Ovary (tissue), 9 donors: ENCODE results near the gene GPR150. TPM values are rescaled to one million over a fixed set of nuclear protein-coding genes. Genes with fewer than 3 reads are reported as not detected.

Experiments
- DNase-seq, 5 donors: peaks; one replicate each; pipeline ENCODE4 v3.0.0-alpha.2; 2019 to 2020
- H3K27ac ChIP-seq, 2 donors: fragments of 200-600 bp; one replicate each; pipeline versions ENCODE4 v1.5.1 to v1.8.0; 2019 to 2022
- H3K27me3 ChIP-seq: fragments of 200-600 bp; one replicate; pipeline ENCODE4 v1.8.0; 2022
- H3K36me3 ChIP-seq: fragments of 200-600 bp; sonication (generic); one replicate; pipeline ENCODE4 v1.5.1; 2019
- H3K4me1 ChIP-seq: one replicate; pipeline ENCODE4 v1.8.1; 2013; ENCODE audit warnings: mild to moderate bottlenecking, moderate library complexity; ENCODE audit not compliant: insufficient read depth
- H3K4me3 ChIP-seq: fragments of 200-600 bp; sonication (generic); one replicate; pipeline ENCODE4 v1.5.1; 2017
- H3K9me3 ChIP-seq, 2 donors: fragments of 200-600 bp in 1 of 2; sonication (generic) in 1 of 2; one replicate each; pipeline versions ENCODE4 v1.5.1 to v1.8.1; 2013 to 2019; ENCODE audit warnings: mild to moderate bottlenecking in 1 of 2, moderate library complexity in 1 of 2
- CTCF ChIP-seq, 3 donors: fragments of 450-650 bp in 2 of 3; fragments of 200-600 bp in 1 of 3; IDR thresholded peaks; one replicate each; pipeline versions ENCODE4 v1.5.1 to v1.8.0; 2016 to 2022; ENCODE audit warnings: antibody characterized with exemption in 3 of 3, mild to moderate bottlenecking in 1 of 3
- EP300 ChIP-seq: sonication (generic); formaldehyde crosslinking; IDR thresholded peaks from one replicate; pipeline ENCODE4 v1.6.1; 2017; ENCODE audit warnings: antibody characterized with exemption
- POLR2A ChIP-seq: fragments of 450-650 bp; IDR thresholded peaks from one replicate; pipeline ENCODE4 v1.6.1; 2017; ENCODE audit warnings: antibody characterized with exemption, mild to moderate bottlenecking, moderate library complexity
- WGBS, 3 donors: extraction: QIAGEN DNeasy Blood & Tissue Kit in 1 of 3; methylation state at CpG; one replicate each; pipeline versions ENCODE4 v1.1.5 to v1.1.7; 2013 to 2017; 5-methylcytosine and 5-hydroxymethylcytosine counted together
- intact Hi-C, 4 donors: fragments of 100-400 bp; cut with DNase I; formaldehyde crosslinking; loops; one replicate each; pipeline versions ENCODE4 v1.11.0 to v1.15.1; 2022 to 2023
- polyA plus RNA-seq, 2 donors: library from polyadenylated mRNA; stranded (reverse); fragments of 200-250 nt in 1 of 2; fragments of 350-450 nt in 1 of 2; fragmentation: Illumina TruSeq in 1 of 2; extraction: RNeasy Lipid Tissue Mini Kit (QIAGEN cat#74804) in 1 of 2; gene quantifications; one replicate each; pipeline ENCODE4 v1.2.3, GENCODE V29; 2013 to 2014
- total RNA-seq, 7 donors: library from RNA; depleted of rRNA in 2 of 7; stranded (reverse); fragments of >200 nt in 2 of 7; fragmentation: NEBNext Ultra II Directional in 3 of 7; extraction: Animal tissue kit (Norgen Biotek cat#: 25700) in 3 of 7; gene quantifications; one replicate each; pipeline versions ENCODE4 v1.1.0 to v1.2.4, GENCODE V29; 2016 to 2023
- donor health status: DM: no; HTN: no; CAD: no; lungs with moderate emphysema.
- donor health status: DM: no; HTN: no; CAD: no.
- donor health status: Bipolar disorder and iron deficiency.
- donor health status: DM: yes; HTN: yes; CAD: no.
- donor health status: DM: no; HTN: no; CAD: no.
- donor health status: DM: yes; HTN: yes; CAD: no.

The GPR150 gene
- total and polyA plus RNA-seq, 9 donors = 0.05 to 0.50 (median 0.10) TPM; not detected in 4

DNA sequence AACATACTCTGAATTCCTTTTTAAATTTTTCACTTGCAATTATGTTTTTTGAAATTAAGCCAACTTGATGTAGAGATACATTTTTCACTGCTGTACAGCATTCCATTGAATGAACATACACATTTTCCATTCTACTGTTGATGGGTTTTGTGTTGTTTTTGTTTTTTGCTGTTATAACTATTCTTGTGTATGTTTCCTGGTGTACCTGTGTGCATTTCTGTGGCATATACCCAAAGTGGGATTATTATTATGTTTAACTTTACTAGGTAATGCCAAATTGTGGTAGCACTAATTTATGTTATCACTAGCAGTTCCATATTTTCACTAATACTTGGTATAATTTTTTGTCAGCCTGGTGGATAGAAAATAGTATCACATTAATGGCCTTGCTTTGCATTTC lies 29.4 kb downstream of the GPR150 start:
- DNase-seq = no peak
- H3K4me3 ChIP-seq = no peak overlapping the region
- intact Hi-C loops = loop anchor here in 3 of 4 donors (5.0 to 10.0 kb wide), 6 partner anchors 83 to 1516 kb away; partner anchors contain the start of gene RHOBTB3 (in 2 of the 3)
- H3K4me1 ChIP-seq = no peaks in the 10 kb centered on the region
- no peaks in the 10 kb centered on the region for H3K27me3 ChIP-seq
- no peak for TF ChIP-seq CTCF (IDR thresholded peaks at IDR 0.05)
- TF ChIP-seq POLR2A = no peak
- no peak for TF ChIP-seq EP300
- no peaks in the 10 kb centered on the region for H3K36me3 ChIP-seq
- H3K9me3 ChIP-seq = no peaks in the 10 kb centered on the region
- no peak overlapping the region for H3K27ac ChIP-seq

DNA sequence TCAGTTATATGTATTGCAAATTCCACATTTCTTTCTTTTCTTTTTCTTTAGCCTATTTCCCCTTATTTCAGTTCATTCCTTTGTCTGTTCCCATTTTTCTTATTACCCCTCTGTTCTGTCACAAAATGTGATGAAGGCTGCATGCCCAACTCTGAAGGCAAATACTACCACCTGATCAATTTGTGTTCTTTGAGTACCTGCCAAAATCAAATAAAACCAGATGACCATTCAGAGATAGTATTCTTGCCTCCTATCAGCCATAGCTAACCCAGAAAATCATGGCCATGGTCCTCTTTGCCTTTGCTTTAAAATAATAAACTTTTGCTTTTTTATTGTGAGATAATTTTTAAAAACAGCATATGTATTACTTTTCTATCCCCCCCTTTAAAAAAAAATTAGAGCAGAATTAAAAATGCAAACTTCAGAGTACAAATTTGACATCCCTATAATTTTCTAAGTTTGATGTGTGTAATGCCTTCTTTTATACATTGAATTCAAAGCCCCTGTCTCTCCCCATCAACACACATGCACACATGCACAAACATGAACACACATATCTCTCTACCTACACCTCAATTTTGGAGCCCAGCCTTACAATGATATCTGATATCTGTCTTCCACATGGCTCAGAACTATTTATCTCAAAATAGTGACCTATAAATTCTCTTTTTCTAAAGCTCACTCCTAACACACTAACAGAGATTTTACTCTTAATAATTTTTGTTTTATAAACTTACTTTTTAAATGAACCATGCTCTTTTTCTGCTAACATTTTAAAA lies 30.1 kb downstream of the GPR150 start:
- Histone ChIP-seq H3K4me3 (no peak overlapping the region), H3K27me3 (no peaks in the 10 kb centered on the region), H3K4me1 (no peaks in the 10 kb centered on the region), H3K36me3 (no peaks in the 10 kb centered on the region), H3K9me3 (no peaks in the 10 kb centered on the region), H3K27ac (no peak overlapping the region)
- no peak for TF ChIP-seq CTCF (IDR thresholded peaks at IDR 0.05)
- no peak for TF ChIP-seq POLR2A
- TF ChIP-seq EP300 = no peak
- intact Hi-C loops = loop anchor here in 3 of 4 donors (5.0 to 10.0 kb wide), 6 partner anchors 82 to 1515 kb away; partner anchors contain the start of gene RHOBTB3 (in 2 of the 3)
- DNase-seq = no peak

- Histone ChIP-seq H3K27me3 (no peaks in the 10 kb centered on the region), H3K4me3 (no peak overlapping the region), H3K36me3 (no peaks in the 10 kb centered on the region), H3K27ac (no peak overlapping the region), H3K9me3 (no peaks in the 10 kb centered on the region), H3K4me1 (no peaks in the 10 kb centered on the region)
- WGBS, 3 donors = 63 to 88% (median 65%) methylated on average over 1 of the region's 1 CpG
- no peak for TF ChIP-seq CTCF (IDR thresholded peaks at IDR 0.05)
- no peak for TF ChIP-seq POLR2A
- no peak for TF ChIP-seq EP300
- intact Hi-C loops = no loop called here
- DNase-seq = no peak
Measured at GRCh38 chr5:95652849-95653248, 33.0 kb downstream of the GPR150 start.

GRCh38 chr5:95654196-95654595 lies 34.3 kb downstream of the GPR150 start:
- TF ChIP-seq CTCF (IDR thresholded peaks at IDR 0.05) = no peak
- TF ChIP-seq POLR2A = no peak
- no peak for TF ChIP-seq EP300
- no peak overlapping the region for H3K4me3 ChIP-seq
- no peaks in the 10 kb centered on the region for H3K36me3 ChIP-seq
- no peaks in the 10 kb centered on the region for H3K27me3 ChIP-seq
- intact Hi-C loops = no loop called here
- no peak for DNase-seq
- WGBS, 3 donors = 92 to 96% (median 95%) methylated on average over 3 of the region's 3 CpGs
- no peaks in the 10 kb centered on the region for H3K9me3 ChIP-seq
- H3K27ac ChIP-seq = no peak overlapping the region
- no peaks in the 10 kb centered on the region for H3K4me1 ChIP-seq
